H1 (cell line): ENCODE measurements around the gene RCC1. TPM values are rescaled to one million over a fixed set of nuclear protein-coding genes. Genes with fewer than 3 reads are reported as not detected.

Source experiments
- CTCF ChIA-PET: fragments of 300-600 bp; sonication (Branson Sonifier 250); formaldehyde crosslinking; loops from one replicate; lab custom pipeline; 2021; ENCODE audit not compliant: partially characterized antibody; lab: Charles Lee
- POLR2A ChIA-PET: fragments of 300-600 bp; sonication (Branson Sonifier 250); formaldehyde crosslinking; loops from one replicate; lab custom pipeline; 2021; ENCODE audit warnings: inconsistent platforms; ENCODE audit not compliant: partially characterized antibody; lab: Charles Lee
- DNase-seq, 2 experiments: peaks; one replicate each; pipeline versions ENCODE4 v3.0.0 to v3.0.0-alpha.2; 2010 to 2022; ENCODE audit warnings: low spot score in 2 of 2, low read depth in 1 of 2, mixed read lengths in 1 of 2
- FAIRE-seq: peaks from 2 replicates; lab custom pipeline; 2011; peaks lifted over from hg19 to GRCh38; lab: Jason Lieb, UNC
- H2AFZ ChIP-seq: 2 replicates; pipeline ENCODE4 v1.8.1; 2012; ENCODE audit warnings: low read length, inconsistent platforms
- H2AK5ac ChIP-seq: 2 replicates; pipeline ENCODE4 v1.6.1; 2013; ENCODE audit warnings: low read depth, low read length
- H2BK120ac ChIP-seq: replicated peaks from 2 replicates; pipeline ENCODE3; 2013; ENCODE audit warnings: low read depth, low read length, inconsistent platforms
- H2BK12ac ChIP-seq: 2 replicates; pipeline ENCODE4 v1.6.1; 2013; ENCODE audit warnings: low read depth, low read length
- H2BK15ac ChIP-seq: 2 replicates; pipeline ENCODE4 v1.6.1; 2013; ENCODE audit warnings: low read length
- H2BK20ac ChIP-seq: 2 replicates; pipeline ENCODE4 v1.6.1; 2013; ENCODE audit warnings: low read length
- H2BK5ac ChIP-seq: 2 replicates; pipeline ENCODE4 v1.6.1; 2013; ENCODE audit warnings: low read depth, low read length
- H3K14ac ChIP-seq: 2 replicates; pipeline ENCODE4 v1.6.1; 2013; ENCODE audit warnings: inconsistent platforms; ENCODE audit not compliant: insufficient read length
- H3K18ac ChIP-seq: 2 replicates; pipeline ENCODE4 v1.6.1; 2013; ENCODE audit warnings: low read length; ENCODE audit errors: extremely low read depth
- H3K23ac ChIP-seq: 2 replicates; pipeline ENCODE4 v1.6.1; 2013; ENCODE audit warnings: inconsistent platforms; ENCODE audit not compliant: insufficient read length
- H3K23me2 ChIP-seq: 2 replicates; pipeline ENCODE4 v1.6.1; 2013; ENCODE audit warnings: low read depth, low read length
- H3K27ac ChIP-seq: 2 replicates; pipeline ENCODE4 v1.6.1; 2011; ENCODE audit warnings: low read depth, low read length, inconsistent platforms
- H3K27me3 ChIP-seq, 4 experiments: replicated peaks in 1 of 4; 1 replicate in 1 of 4; 2 replicates in 3 of 4; pipeline versions ENCODE4 v1.6.1 to v1.8.1; 2011 to 2013; ENCODE audit warnings: low read length in 3 of 4, mild to moderate bottlenecking in 3 of 4, inconsistent platforms in 2 of 4, mixed read lengths in 2 of 4, moderate library complexity in 1 of 4; ENCODE audit not compliant: control insufficient read depth in 3 of 4, insufficient read depth in 3 of 4; ENCODE audit errors: extremely low read depth in 1 of 4
- H3K36me3 ChIP-seq, 4 experiments: 2 replicates each; pipeline versions ENCODE4 v1.6.1 to v1.8.1; 2011 to 2013; ENCODE audit warnings: mild to moderate bottlenecking in 4 of 4, low read length in 3 of 4, moderate library complexity in 2 of 4, control low read depth in 1 of 4, inconsistent platforms in 1 of 4; ENCODE audit not compliant: insufficient read depth in 4 of 4, control insufficient read depth in 2 of 4
- H3K4ac ChIP-seq: replicated peaks from 2 replicates; pipeline ENCODE3; 2013; ENCODE audit warnings: low read length, low read depth, mixed read lengths, inconsistent platforms; ENCODE audit not compliant: insufficient read length
- H3K4me1 ChIP-seq, 4 experiments: replicated peaks in 1 of 4; 1 replicate in 1 of 4; 2 replicates in 3 of 4; pipeline versions ENCODE4 v1.6.1 to v1.8.1; 2011 to 2013; ENCODE audit warnings: low read length in 3 of 4, inconsistent platforms in 2 of 4, mixed read lengths in 1 of 4; ENCODE audit not compliant: insufficient read depth in 4 of 4, control insufficient read depth in 3 of 4
- H3K4me2 ChIP-seq, 2 experiments: 2 replicates each; pipeline versions ENCODE4 v1.6.1 to v1.8.1; 2011 to 2013; ENCODE audit warnings: low read depth in 2 of 2, low read length in 2 of 2, control low read depth in 1 of 2, inconsistent platforms in 1 of 2, mild to moderate bottlenecking in 1 of 2; ENCODE audit not compliant: insufficient read depth in 1 of 2
- H3K4me3 ChIP-seq, 4 experiments: fragments of 200-600, 300-600 bp in 1 of 4; sonication (generic), shearing (Covaris generic), sonication (Bioruptor Twin) in 1 of 4; 2 replicates each; pipeline versions ENCODE4 v1.5.1 to v1.8.1; 2011 to 2016; ENCODE audit warnings: low read length in 4 of 4, low read depth in 3 of 4, control low read depth in 2 of 4, inconsistent platforms in 2 of 4, mild to moderate bottlenecking in 2 of 4, mixed read lengths in 1 of 4, moderate library complexity in 1 of 4; ENCODE audit not compliant: insufficient read depth in 2 of 4; ENCODE audit errors: extremely low read depth in 1 of 4
- H3K56ac ChIP-seq: replicated peaks from 2 replicates; pipeline ENCODE3; 2013; ENCODE audit warnings: low read depth, mild to moderate bottlenecking, mixed read lengths, low read length, inconsistent platforms; ENCODE audit not compliant: insufficient read length
- H3K79me1 ChIP-seq: 2 replicates; pipeline ENCODE4 v1.6.1; 2013; ENCODE audit warnings: low read depth, low read length, control low read depth
- H3K79me2 ChIP-seq, 2 experiments: 2 replicates each; pipeline versions ENCODE4 v1.6.1 to v1.8.1; 2012 to 2013; ENCODE audit warnings: low read length in 2 of 2, mild to moderate bottlenecking in 2 of 2, inconsistent platforms in 1 of 2; ENCODE audit not compliant: insufficient read depth in 2 of 2, control insufficient read depth in 1 of 2
- H3K9ac ChIP-seq, 4 experiments: replicated peaks in 1 of 4; 1 replicate in 1 of 4; 2 replicates in 3 of 4; pipeline versions ENCODE4 v1.6.1 to v1.8.1; 2011 to 2013; ENCODE audit warnings: low read depth in 3 of 4, low read length in 3 of 4, control low read depth in 2 of 4, mild to moderate bottlenecking in 2 of 4, moderate library complexity in 2 of 4, inconsistent platforms in 1 of 4; ENCODE audit errors: extremely low read depth in 1 of 4
- H3K9me3 ChIP-seq, 2 experiments: 2 replicates each; pipeline versions ENCODE4 v1.6.1 to v1.8.1; 2012 to 2013; ENCODE audit warnings: mild to moderate bottlenecking in 2 of 2, moderate library complexity in 2 of 2, control low read depth in 1 of 2, inconsistent platforms in 1 of 2, low read depth in 1 of 2, low read length in 1 of 2, mixed read lengths in 1 of 2; ENCODE audit not compliant: insufficient read depth in 2 of 2
- H4K20me1 ChIP-seq, 2 experiments: replicated peaks in 1 of 2; 2 replicates each; pipeline versions ENCODE3 to v1.8.1; 2011 to 2013; ENCODE audit warnings: inconsistent platforms in 2 of 2, low read length in 2 of 2, mild to moderate bottlenecking in 1 of 2; ENCODE audit not compliant: insufficient read depth in 2 of 2, control insufficient read depth in 1 of 2
- H4K5ac ChIP-seq: 2 replicates; pipeline ENCODE4 v1.6.1; 2013; ENCODE audit warnings: low read length, low read depth, mixed read lengths, inconsistent platforms; ENCODE audit not compliant: insufficient read length
- H4K8ac ChIP-seq: 2 replicates; pipeline ENCODE4 v1.8.0; 2013; ENCODE audit warnings: mild to moderate bottlenecking, moderate library complexity, low read length, inconsistent platforms; ENCODE audit not compliant: insufficient read depth; ENCODE audit errors: extremely low read depth
- H4K91ac ChIP-seq: replicated peaks from 2 replicates; pipeline ENCODE3; 2013; ENCODE audit warnings: low read length, mixed read lengths, inconsistent platforms; ENCODE audit not compliant: insufficient read length
- CBX8 ChIP-seq: fragments of 300-800, 300-1000 bp; sonication (generic); IDR thresholded peaks from 2 replicates; pipeline ENCODE4 v1.7.1; 2016; ENCODE audit warnings: low read depth, low read length, borderline replicate concordance
- CREB1 ChIP-seq: IDR thresholded peaks from 2 replicates; pipeline ENCODE4 v1.6.1; 2012; ENCODE audit warnings: inconsistent platforms
- HDAC6 ChIP-seq: IDR thresholded peaks from one replicate; pipeline ENCODE4 v1.7.1; 2012; ENCODE audit warnings: low read depth, mild to moderate bottlenecking, inconsistent platforms, low read length, moderate library complexity
- KDM1A ChIP-seq: fragments of 200-600, 300-600 bp; sonication (generic); IDR thresholded peaks from 2 replicates; pipeline ENCODE4 v1.7.1; 2016; ENCODE audit warnings: mild to moderate bottlenecking, low read length, borderline replicate concordance
- MAFK ChIP-seq: IDR thresholded peaks from 2 replicates; pipeline ENCODE4 v1.6.1; 2012; ENCODE audit warnings: low read depth, mild to moderate bottlenecking, improper control_type of control experiment, low read length
- POLR2AphosphoS5 ChIP-seq: IDR thresholded peaks from 2 replicates; pipeline ENCODE4 v1.6.1; 2011; ENCODE audit warnings: low read depth, low read length
- RAD21 ChIP-seq, 2 experiments: IDR thresholded peaks in 1 of 2; conservative IDR thresholded peaks in 1 of 2; 2 replicates each; pipeline ENCODE4 v1.6.1; 2011; ENCODE audit warnings: low read depth in 2 of 2, low read length in 2 of 2, improper control_type of control experiment in 1 of 2, inconsistent platforms in 1 of 2, mild to moderate bottlenecking in 1 of 2, moderate library complexity in 1 of 2
- TAF1 ChIP-seq: IDR thresholded peaks from 2 replicates; pipeline ENCODE4 v1.6.1; 2011; ENCODE audit warnings: mild to moderate bottlenecking, low read depth, low read length
- YY1 ChIP-seq: IDR thresholded peaks from 2 replicates; pipeline ENCODE4 v1.6.1; 2011; ENCODE audit warnings: low read depth, mild to moderate bottlenecking, low read length
- ZNF274 ChIP-seq: IDR thresholded peaks from 2 replicates; pipeline ENCODE4 v1.7.0; 2012; ENCODE audit warnings: low read length, borderline replicate concordance; ENCODE audit errors: extremely low read depth
- WGBS, 2 experiments: shearing (Covaris generic) in 1 of 2; methylation state at CpG; one replicate each; pipeline versions ENCODE4 v1.1.6 to v1.1.7; 2013 to 2015; ENCODE audit warnings: low lambda C conversion rate in 2 of 2, mixed read lengths in 2 of 2, inconsistent platforms in 1 of 2, low coverage in 1 of 2, missing lambda C conversion rate in 1 of 2; ENCODE audit not compliant: insufficient replicate concordance in 2 of 2, insufficient coverage in 1 of 2, insufficient read length in 1 of 2; ENCODE audit errors: extremely low coverage in 1 of 2, missing lambda C conversion rate in 1 of 2; 5-methylcytosine and 5-hydroxymethylcytosine counted together
- polyA plus RNA-seq, 7 experiments: library from polyadenylated mRNA; depleted of rRNA in 3 of 7; stranded (reverse) in 5 of 7; unstranded in 2 of 7; fragments of >200 nt in 5 of 7; fragments of 200-250 nt in 2 of 7; gene quantifications; 1 replicate in 5 of 7; 2 replicates in 1 of 7; 4 replicates in 1 of 7; pipeline versions ENCODE4 v1.2.1 to v1.2.3, GENCODE V29; 2011 to 2013; ENCODE audit warnings: missing spikeins in 2 of 7, mixed read lengths in 2 of 7
- total RNA-seq: library from RNA; stranded (reverse); fragmentation: NEBNext Ultra II Directional; extraction: Animal tissue kit (Norgen Biotek cat#: 25700); gene quantifications from 2 replicates; pipeline ENCODE4 v1.2.1, GENCODE V29; 2021

RCC1 gene
- total and polyA plus RNA-seq, 2 of the 8 experiments (the other 6 are each of a cell fraction or from before 2014, with no cell fraction given): 48.5 to 98.4 TPM

DNA sequence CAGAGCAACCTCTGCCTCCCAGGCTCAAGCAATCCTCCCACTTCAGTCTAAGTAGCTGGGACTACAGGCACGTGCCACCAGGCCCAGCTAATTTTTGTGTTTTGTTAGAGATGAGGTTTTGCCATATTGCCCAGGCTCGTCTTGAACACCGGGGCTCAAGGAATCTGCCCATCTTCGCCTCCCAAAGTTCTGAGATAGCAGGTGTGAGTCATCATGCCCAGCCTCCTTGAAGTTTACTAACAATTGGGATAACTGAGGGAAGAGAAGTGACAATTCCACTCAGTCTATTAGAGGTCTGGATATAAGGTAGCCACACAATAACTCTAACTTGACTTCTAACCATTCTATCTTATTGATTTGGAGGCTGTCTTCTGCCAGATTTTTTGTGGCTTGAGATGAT is 6.3 kb upstream of the RCC1 start:
- DNase-seq (no peak), FAIRE-seq (no peak)
- Histone ChIP-seq H2BK120ac (no peak overlapping the region), H3K23me2 (no peaks in the 10 kb centered on the region), H3K79me1 (no peaks in the 10 kb centered on the region; the same call in 1 of the 2 replicates), H3K14ac (no peak overlapping the region), H3K36me3 (peaks cover 4 to 15% (median 12%) of the 10 kb centered on the region in 4 experiments; a peak in 6 of 8 replicates), H3K4me2 (no peak overlapping the region), H3K23ac (no peak overlapping the region), H2BK12ac (no peak overlapping the region), H2BK20ac (no peak overlapping the region), H4K5ac (no peak overlapping the region), H4K8ac (no peak overlapping the region), H3K18ac (no peak overlapping the region), H2BK15ac (no peak overlapping the region), H4K91ac (no peak overlapping the region), H3K4me3 (no peak overlapping the region), H3K27me3 (no peaks in the 10 kb centered on the region), H3K9me3 (no peaks in the 10 kb centered on the region), H4K20me1 (no peaks in the 10 kb centered on the region), H3K56ac (no peak overlapping the region), H3K79me2 (no peaks in the 10 kb centered on the region), H2BK5ac (no peak overlapping the region), H2AK5ac (no peak overlapping the region), H3K4me1 (no peaks in the 10 kb centered on the region), H3K9ac (no peak overlapping the region), H2AFZ (no peak overlapping the region), H3K27ac (no peak overlapping the region), H3K4ac (no peak overlapping the region)
- TF ChIP-seq HDAC6 (no peak), KDM1A (no peak), MAFK (no peak), ZNF274 (no peak), TAF1 (no peak), YY1 (no peak), RAD21 (IDR thresholded peaks at IDR 0.05 in 1 of 2, conservative IDR thresholded peaks at IDR 0.05 in 1 of 2; ENCODE audit: low read depth in 2 of 2, low read length in 2 of 2) (no peak), POLR2AphosphoS5 (no peak), CBX8 (no peak), CREB1 (no peak)
- ChIA-PET POLR2A (interaction anchor here (0.9 to 4.5 kb wide), 2 partner anchors 10 to 82 kb away, joined by 3 to 40 read pairs; no protein-coding TSS in a partner anchor), CTCF (interaction anchor here (1.0 to 1.3 kb wide), 2 partner anchors 10 to 90 kb away, joined by 4 to 5 read pairs; no protein-coding TSS in a partner anchor)
- WGBS, 2 experiments: 96% methylated on average over 4 of the region's 4 CpGs; no CpG with 5 or more reads in 1 of the 2 experiments
